Measurements from ENCODE around the gene SCCPDH. TPM values are rescaled to one million over a fixed set of nuclear protein-coding genes. Genes with fewer than 3 reads are reported as not detected.

Gene SCCPDH
- total and polyA plus RNA-seq, 2 of the 13 experiments (the other 11 are each of a cell fraction or from before 2014, with no cell fraction given), result 36.7 to 62.3 TPM

DNA sequence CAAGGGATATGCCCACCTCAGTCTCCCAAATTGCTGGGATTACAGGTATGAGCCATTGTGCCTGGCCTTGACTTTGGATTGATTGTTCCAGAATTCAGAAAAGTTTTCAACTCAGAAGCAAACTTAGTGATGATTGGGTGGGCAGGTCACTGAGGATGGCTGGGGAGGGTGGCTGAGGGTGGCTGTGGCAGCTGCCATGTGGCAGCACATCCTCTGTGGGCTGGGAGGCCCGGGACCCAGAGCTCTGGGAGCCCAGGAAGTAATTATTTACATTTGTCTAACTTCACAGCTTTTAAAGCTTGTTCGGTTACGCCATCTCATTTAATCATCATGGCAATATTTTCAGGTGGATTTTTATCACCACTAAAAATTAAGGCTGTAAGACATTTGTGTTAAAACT lies 76.1 kb downstream of the SCCPDH start:
- ATAC-seq (no peak), DNase-seq (ENCODE audit: low spot score) (no peak), FAIRE-seq (no peak)
- in situ Hi-C loops (cut with HindIII; ENCODE audit: extremely low pct_ligation_motif_present, low pct_unique_long_range_greater_than_20kb), result no loop called here
- Histone ChIP-seq H3K27me3 (ENCODE audit: control insufficient read depth in 1 of 2, insufficient read depth in 2 of 2, low read length in 2 of 2) (peaks cover 2 to 36% of the 10 kb centered on the region in 2 experiments; a peak in 4 of 5 replicates), H3K79me2 (ENCODE audit: insufficient read depth, low read length) (no peaks in the 10 kb centered on the region), H3K4me3 (replicated peaks in 1 of 3; ENCODE audit: insufficient read depth in 1 of 3, low read depth in 2 of 3, low read length in 3 of 3) (no peak overlapping the region), H3K9me3 (ENCODE audit: low read length) (no peaks in the 10 kb centered on the region), H3K4me2 (ENCODE audit: low read depth, low read length) (peak overlapping the region; percentile 71), H3K9ac (ENCODE audit: insufficient read depth, low read depth, low read length) (no peak overlapping the region), H3K36me3 (replicated peaks in 1 of 2; ENCODE audit: control insufficient read depth in 1 of 2, insufficient read depth in 2 of 2, low read length in 2 of 2) (no peaks in the 10 kb centered on the region), H2AFZ (ENCODE audit: low read length) (no peak overlapping the region), H4K20me1 (ENCODE audit: insufficient read depth, low read length) (no peaks in the 10 kb centered on the region; the same call in 1 of the 2 replicates), H3K4me1 (ENCODE audit: insufficient read depth, low read length) (peaks cover 64% of the 10 kb centered on the region), H3K27ac (ENCODE audit: extremely low read length, insufficient read depth, low read length) (no peak overlapping the region)
- intact Hi-C loops (cut with micrococcal nuclease; ENCODE audit: unreplicated experiment), result no loop called here
- ChIA-PET POLR2A (interaction anchor here (0.6 kb wide), 1 partner anchor 184 kb away, joined by 4 read pairs; no protein-coding TSS in a partner anchor), CTCF (ENCODE audit: low intra/inter-chr PET ratio, low total read pairs) (no interaction called here)
- 28% methylated on average over 3 of the region's 3 CpGs for WGBS (ENCODE audit: low lambda C conversion rate)
- no TSS peak for BruUV-seq (replicated peaks)
- no peak for TF ChIP-seq ZBTB1 (CRISPR knock-in tag; IDR thresholded peaks at IDR 0.05; ENCODE audit: borderline replicate concordance)
- TF ChIP-seq ZNF24 (IDR thresholded peaks at IDR 0.05), result no peak
- TF ChIP-seq, protein P1, sequence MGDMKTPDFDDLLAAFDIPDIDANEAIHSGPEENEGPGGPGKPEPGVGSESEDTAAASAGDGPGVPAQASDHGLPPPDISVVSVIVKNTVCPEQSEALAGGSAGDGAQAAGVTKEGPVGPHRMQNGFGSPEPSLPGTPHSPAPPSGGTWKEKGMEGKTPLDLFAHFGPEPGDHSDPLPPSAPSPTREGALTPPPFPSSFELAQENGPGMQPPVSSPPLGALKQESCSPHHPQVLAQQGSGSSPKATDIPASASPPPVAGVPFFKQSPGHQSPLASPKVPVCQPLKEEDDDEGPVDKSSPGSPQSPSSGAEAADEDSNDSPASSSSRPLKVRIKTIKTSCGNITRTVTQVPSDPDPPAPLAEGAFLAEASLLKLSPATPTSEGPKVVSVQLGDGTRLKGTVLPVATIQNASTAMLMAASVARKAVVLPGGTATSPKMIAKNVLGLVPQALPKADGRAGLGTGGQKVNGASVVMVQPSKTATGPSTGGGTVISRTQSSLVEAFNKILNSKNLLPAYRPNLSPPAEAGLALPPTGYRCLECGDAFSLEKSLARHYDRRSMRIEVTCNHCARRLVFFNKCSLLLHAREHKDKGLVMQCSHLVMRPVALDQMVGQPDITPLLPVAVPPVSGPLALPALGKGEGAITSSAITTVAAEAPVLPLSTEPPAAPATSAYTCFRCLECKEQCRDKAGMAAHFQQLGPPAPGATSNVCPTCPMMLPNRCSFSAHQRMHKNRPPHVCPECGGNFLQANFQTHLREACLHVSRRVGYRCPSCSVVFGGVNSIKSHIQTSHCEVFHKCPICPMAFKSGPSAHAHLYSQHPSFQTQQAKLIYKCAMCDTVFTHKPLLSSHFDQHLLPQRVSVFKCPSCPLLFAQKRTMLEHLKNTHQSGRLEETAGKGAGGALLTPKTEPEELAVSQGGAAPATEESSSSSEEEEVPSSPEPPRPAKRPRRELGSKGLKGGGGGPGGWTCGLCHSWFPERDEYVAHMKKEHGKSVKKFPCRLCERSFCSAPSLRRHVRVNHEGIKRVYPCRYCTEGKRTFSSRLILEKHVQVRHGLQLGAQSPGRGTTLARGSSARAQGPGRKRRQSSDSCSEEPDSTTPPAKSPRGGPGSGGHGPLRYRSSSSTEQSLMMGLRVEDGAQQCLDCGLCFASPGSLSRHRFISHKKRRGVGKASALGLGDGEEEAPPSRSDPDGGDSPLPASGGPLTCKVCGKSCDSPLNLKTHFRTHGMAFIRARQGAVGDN (CRISPR knock-in tag; IDR thresholded peaks at IDR 0.05), result peak; percentile 21; the same call in 1 of the 2 replicates
- TF ChIP-seq, protein P2, sequence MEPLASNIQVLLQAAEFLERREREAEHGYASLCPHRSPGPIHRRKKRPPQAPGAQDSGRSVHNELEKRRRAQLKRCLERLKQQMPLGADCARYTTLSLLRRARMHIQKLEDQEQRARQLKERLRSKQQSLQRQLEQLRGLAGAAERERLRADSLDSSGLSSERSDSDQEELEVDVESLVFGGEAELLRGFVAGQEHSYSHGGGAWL (CRISPR knock-in tag; IDR thresholded peaks at IDR 0.05), result no peak
- no peak for TF ChIP-seq PLRG1 (conservative IDR thresholded peaks at IDR 0.05)
- TF ChIP-seq PTBP1 (IDR thresholded peaks at IDR 0.05; ENCODE audit: low read depth, low read length, poor library complexity, severe bottlenecking), result no peak
- TF ChIP-seq ZNF234 (CRISPR knock-in tag; conservative IDR thresholded peaks at IDR 0.05), result no peak
- TF ChIP-seq, protein P3, sequence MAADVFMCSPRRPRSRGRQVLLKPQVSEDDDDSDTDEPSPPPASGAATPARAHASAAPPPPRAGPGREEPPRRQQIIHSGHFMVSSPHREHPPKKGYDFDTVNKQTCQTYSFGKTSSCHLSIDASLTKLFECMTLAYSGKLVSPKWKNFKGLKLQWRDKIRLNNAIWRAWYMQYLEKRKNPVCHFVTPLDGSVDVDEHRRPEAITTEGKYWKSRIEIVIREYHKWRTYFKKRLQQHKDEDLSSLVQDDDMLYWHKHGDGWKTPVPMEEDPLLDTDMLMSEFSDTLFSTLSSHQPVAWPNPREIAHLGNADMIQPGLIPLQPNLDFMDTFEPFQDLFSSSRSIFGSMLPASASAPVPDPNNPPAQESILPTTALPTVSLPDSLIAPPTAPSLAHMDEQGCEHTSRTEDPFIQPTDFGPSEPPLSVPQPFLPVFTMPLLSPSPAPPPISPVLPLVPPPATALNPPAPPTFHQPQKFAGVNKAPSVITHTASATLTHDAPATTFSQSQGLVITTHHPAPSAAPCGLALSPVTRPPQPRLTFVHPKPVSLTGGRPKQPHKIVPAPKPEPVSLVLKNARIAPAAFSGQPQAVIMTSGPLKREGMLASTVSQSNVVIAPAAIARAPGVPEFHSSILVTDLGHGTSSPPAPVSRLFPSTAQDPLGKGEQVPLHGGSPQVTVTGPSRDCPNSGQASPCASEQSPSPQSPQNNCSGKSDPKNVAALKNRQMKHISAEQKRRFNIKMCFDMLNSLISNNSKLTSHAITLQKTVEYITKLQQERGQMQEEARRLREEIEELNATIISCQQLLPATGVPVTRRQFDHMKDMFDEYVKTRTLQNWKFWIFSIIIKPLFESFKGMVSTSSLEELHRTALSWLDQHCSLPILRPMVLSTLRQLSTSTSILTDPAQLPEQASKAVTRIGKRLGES (CRISPR knock-in tag; IDR thresholded peaks at IDR 0.05; ENCODE audit: borderline replicate concordance), result no peak
- TF ChIP-seq TBX2 (CRISPR knock-in tag; IDR thresholded peaks at IDR 0.05; ENCODE audit: borderline replicate concordance), result peak; percentile 22; the same call in 1 of the 2 replicates
- no peak for TF ChIP-seq ZKSCAN8 (CRISPR knock-in tag; IDR thresholded peaks at IDR 0.05; ENCODE audit: borderline replicate concordance)
- TF ChIP-seq, protein P4, sequence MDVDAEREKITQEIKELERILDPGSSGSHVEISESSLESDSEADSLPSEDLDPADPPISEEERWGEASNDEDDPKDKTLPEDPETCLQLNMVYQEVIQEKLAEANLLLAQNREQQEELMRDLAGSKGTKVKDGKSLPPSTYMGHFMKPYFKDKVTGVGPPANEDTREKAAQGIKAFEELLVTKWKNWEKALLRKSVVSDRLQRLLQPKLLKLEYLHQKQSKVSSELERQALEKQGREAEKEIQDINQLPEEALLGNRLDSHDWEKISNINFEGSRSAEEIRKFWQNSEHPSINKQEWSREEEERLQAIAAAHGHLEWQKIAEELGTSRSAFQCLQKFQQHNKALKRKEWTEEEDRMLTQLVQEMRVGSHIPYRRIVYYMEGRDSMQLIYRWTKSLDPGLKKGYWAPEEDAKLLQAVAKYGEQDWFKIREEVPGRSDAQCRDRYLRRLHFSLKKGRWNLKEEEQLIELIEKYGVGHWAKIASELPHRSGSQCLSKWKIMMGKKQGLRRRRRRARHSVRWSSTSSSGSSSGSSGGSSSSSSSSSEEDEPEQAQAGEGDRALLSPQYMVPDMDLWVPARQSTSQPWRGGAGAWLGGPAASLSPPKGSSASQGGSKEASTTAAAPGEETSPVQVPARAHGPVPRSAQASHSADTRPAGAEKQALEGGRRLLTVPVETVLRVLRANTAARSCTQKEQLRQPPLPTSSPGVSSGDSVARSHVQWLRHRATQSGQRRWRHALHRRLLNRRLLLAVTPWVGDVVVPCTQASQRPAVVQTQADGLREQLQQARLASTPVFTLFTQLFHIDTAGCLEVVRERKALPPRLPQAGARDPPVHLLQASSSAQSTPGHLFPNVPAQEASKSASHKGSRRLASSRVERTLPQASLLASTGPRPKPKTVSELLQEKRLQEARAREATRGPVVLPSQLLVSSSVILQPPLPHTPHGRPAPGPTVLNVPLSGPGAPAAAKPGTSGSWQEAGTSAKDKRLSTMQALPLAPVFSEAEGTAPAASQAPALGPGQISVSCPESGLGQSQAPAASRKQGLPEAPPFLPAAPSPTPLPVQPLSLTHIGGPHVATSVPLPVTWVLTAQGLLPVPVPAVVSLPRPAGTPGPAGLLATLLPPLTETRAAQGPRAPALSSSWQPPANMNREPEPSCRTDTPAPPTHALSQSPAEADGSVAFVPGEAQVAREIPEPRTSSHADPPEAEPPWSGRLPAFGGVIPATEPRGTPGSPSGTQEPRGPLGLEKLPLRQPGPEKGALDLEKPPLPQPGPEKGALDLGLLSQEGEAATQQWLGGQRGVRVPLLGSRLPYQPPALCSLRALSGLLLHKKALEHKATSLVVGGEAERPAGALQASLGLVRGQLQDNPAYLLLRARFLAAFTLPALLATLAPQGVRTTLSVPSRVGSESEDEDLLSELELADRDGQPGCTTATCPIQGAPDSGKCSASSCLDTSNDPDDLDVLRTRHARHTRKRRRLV (CRISPR knock-in tag; IDR thresholded peaks at IDR 0.05), result no peak

All from HepG2 (cell line).